K562 treated with DMSO at 1 percent for 48 hours (cell line): ENCODE results near the gene ACOT11. TPM values are rescaled to one million over a fixed set of nuclear protein-coding genes. Genes with fewer than 3 reads are reported as not detected.

Source experiments
- total RNA-seq: library from RNA; unstranded; fragments of 300-600 nt; gene quantifications from 2 replicates; pipeline ENCODE4 v1.2.3, GENCODE V29; 2022; ENCODE audit warnings: low replicate concordance; ENCODE audit errors: extremely low read depth

ACOT11 gene
- not detected in 2 replicates for total RNA-seq

GRCh38 chr1:54547601-54548388 lies at the start of gene ACOT11:
ACOT11 (plus strand) TSS chr1:54548228; CDS start chr1:54548310, 82 bp downstream.

GRCh38 chr1:54623216-54624007 lies 75.4 kb downstream of the ACOT11 start, which contains the start of gene FAM151A:
FAM151A (minus strand) TSS chr1:54623525; CDS start chr1:54623395, 130 bp downstream.

GRCh38 chr1:54640863-54641836 lies 93.1 kb downstream of the ACOT11 start, which contains the start of gene MROH7:
MROH7 (plus strand) TSS chr1:54641786; CDS start chr1:54652927, 11,141 bp downstream.

Other genes starting within 250 kb of the ACOT11 start
- not detected in 2 replicates for gene SSBP3, start 141.8 kb upstream of the ACOT11 start, total RNA-seq
- not detected in 2 replicates for gene FAM151A, start 75.3 kb downstream of the ACOT11 start, total RNA-seq
- gene MROH7, start 93.6 kb downstream of the ACOT11 start, total RNA-seq, result not detected in 2 replicates
- gene TTC4, start 167.6 kb downstream of the ACOT11 start, total RNA-seq, result not detected in 2 replicates
- not detected in 2 replicates for gene PARS2, start 216.3 kb downstream of the ACOT11 start, total RNA-seq